ENCODE measurements around the gene CEACAM5. TPM values are rescaled to one million over a fixed set of nuclear protein-coding genes. Genes with fewer than 3 reads are reported as not detected.

The CEACAM5 gene
- total RNA-seq (2022) (1.1 and 3.4 TPM in 2 replicates), Bru-seq, nascent RNA (percentile 38 among the genes with signal in this experiment), BruChase-seq, experiment 1, labeled RNA remaining after a 6-hour chase (percentile 41 among the genes with signal in this experiment), BruChase-seq, experiment 2, labeled RNA remaining after a 2-hour chase (percentile 33 among the genes with signal in this experiment)
- long read RNA-seq, partial matches to known transcripts, result 0 of 4 reads
- long read RNA-seq, other reads (novel, unspliced or antisense), result 0 of 4 reads

DNA sequence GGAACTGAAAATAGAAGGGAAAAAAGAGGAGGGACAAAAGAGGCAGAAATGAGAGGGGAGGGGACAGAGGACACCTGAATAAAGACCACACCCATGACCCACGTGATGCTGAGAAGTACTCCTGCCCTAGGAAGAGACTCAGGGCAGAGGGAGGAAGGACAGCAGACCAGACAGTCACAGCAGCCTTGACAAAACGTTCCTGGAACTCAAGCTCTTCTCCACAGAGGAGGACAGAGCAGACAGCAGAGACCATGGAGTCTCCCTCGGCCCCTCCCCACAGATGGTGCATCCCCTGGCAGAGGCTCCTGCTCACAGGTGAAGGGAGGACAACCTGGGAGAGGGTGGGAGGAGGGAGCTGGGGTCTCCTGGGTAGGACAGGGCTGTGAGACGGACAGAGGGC lies at the start of gene CEACAM5:
Gene CEACAM5, plus strand, starts transcription at position 146 of the 400 bp plus-strand sequence. Its CDS starts 106 bp downstream, at position 252.
- H3K4me3 Mint-ChIP-seq (ENCODE audit: low read depth, unreplicated experiment), result no peak within 1 kb of the TSS
- CTCF ChIA-PET, result no interaction called here
- H3K36me3 Mint-ChIP-seq (ENCODE audit: insufficient read depth, unreplicated experiment), result peaks cover 9% of the 10 kb centered on the region
- no TSS peak for BruUV-seq (replicated peaks)
- no peak within 1 kb of the TSS for H3K27ac Mint-ChIP-seq (ENCODE audit: unreplicated experiment)
- peaks cover 13% of the 10 kb centered on the region for H3K4me1 Mint-ChIP-seq (ENCODE audit: low read depth, unreplicated experiment)
- H3K9me3 Mint-ChIP-seq (ENCODE audit: low read depth, unreplicated experiment), result no peaks in the 10 kb centered on the region
- no peak for DNase-seq
- intact Hi-C loops (cut with micrococcal nuclease; ENCODE audit: unreplicated experiment), result no loop called here
- H3K27me3 Mint-ChIP-seq (ENCODE audit: unreplicated experiment), result peaks cover 78% of the 10 kb centered on the region
- TF ChIP-seq, protein P1, sequence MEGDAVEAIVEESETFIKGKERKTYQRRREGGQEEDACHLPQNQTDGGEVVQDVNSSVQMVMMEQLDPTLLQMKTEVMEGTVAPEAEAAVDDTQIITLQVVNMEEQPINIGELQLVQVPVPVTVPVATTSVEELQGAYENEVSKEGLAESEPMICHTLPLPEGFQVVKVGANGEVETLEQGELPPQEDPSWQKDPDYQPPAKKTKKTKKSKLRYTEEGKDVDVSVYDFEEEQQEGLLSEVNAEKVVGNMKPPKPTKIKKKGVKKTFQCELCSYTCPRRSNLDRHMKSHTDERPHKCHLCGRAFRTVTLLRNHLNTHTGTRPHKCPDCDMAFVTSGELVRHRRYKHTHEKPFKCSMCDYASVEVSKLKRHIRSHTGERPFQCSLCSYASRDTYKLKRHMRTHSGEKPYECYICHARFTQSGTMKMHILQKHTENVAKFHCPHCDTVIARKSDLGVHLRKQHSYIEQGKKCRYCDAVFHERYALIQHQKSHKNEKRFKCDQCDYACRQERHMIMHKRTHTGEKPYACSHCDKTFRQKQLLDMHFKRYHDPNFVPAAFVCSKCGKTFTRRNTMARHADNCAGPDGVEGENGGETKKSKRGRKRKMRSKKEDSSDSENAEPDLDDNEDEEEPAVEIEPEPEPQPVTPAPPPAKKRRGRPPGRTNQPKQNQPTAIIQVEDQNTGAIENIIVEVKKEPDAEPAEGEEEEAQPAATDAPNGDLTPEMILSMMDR (IDR thresholded peaks at IDR 0.05; ENCODE audit: unreplicated experiment), result no peak

DNA sequence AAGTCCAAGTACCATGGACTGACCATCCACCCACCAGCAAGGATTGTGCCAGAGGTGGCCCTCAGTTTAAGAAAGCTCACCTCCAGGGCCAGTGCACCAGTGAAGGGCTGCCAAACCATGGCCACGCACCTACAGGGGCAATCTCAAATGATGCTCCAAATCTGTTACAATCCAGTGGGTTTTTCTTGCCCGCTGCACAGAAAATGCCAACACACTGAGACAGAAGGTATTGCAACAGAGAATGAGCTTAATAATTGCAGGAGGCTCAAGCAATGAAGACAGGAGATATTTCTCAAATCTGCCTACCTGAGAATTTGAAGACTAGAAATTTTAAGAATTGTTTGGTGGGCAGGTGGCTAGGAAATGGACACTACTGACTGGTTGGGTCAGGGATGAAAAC lies 42.4 kb upstream of the CEACAM5 start:
- CTCF ChIA-PET, result no interaction called here
- peaks cover 5% of the 10 kb centered on the region for H3K9me3 Mint-ChIP-seq (ENCODE audit: low read depth, unreplicated experiment)
- no peak for DNase-seq
- intact Hi-C loops (cut with micrococcal nuclease; ENCODE audit: unreplicated experiment), result no loop called here
- no peak overlapping the region for H3K4me3 Mint-ChIP-seq (ENCODE audit: low read depth, unreplicated experiment)
- H3K27me3 Mint-ChIP-seq (ENCODE audit: unreplicated experiment), result peaks cover 75% of the 10 kb centered on the region
- no peaks in the 10 kb centered on the region for H3K4me1 Mint-ChIP-seq (ENCODE audit: low read depth, unreplicated experiment)
- no TSS peak for BruUV-seq (replicated peaks)
- TF ChIP-seq, protein P1 (IDR thresholded peaks at IDR 0.05; ENCODE audit: unreplicated experiment), result no peak
- H3K36me3 Mint-ChIP-seq (ENCODE audit: insufficient read depth, unreplicated experiment), result no peaks in the 10 kb centered on the region
- no peak overlapping the region for H3K27ac Mint-ChIP-seq (ENCODE audit: unreplicated experiment)

DNA sequence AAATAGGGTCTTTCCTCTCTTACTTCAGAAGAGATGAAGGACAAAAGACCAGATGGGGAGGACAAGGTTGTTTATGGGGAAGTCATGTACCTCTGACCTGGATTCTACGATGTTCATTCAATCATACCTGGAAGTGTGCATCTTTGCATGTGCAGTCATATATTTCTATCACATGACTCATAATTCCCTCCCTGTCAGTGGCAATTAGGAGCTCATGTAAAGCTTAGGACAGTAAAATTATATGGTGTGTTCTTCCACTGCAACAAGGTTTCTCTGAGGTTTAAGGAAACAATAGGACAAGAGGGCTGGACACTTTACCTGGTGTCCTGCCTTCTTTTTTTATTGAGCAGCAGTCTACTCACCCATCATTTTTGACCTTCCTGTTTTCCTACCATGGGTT lies 40.1 kb upstream of the CEACAM5 start:
- TF ChIP-seq, protein P1 (IDR thresholded peaks at IDR 0.05; ENCODE audit: unreplicated experiment), result no peak
- peaks cover 79% of the 10 kb centered on the region for H3K27me3 Mint-ChIP-seq (ENCODE audit: unreplicated experiment)
- no peak for DNase-seq
- H3K27ac Mint-ChIP-seq (ENCODE audit: unreplicated experiment), result no peak overlapping the region
- peaks cover 5% of the 10 kb centered on the region for H3K9me3 Mint-ChIP-seq (ENCODE audit: low read depth, unreplicated experiment)
- H3K36me3 Mint-ChIP-seq (ENCODE audit: insufficient read depth, unreplicated experiment), result no peaks in the 10 kb centered on the region
- intact Hi-C loops (cut with micrococcal nuclease; ENCODE audit: unreplicated experiment), result no loop called here
- H3K4me3 Mint-ChIP-seq (ENCODE audit: low read depth, unreplicated experiment), result no peak overlapping the region
- CTCF ChIA-PET, result no interaction called here
- H3K4me1 Mint-ChIP-seq (ENCODE audit: low read depth, unreplicated experiment), result no peaks in the 10 kb centered on the region
- BruUV-seq (replicated peaks), result no TSS peak

DNA sequence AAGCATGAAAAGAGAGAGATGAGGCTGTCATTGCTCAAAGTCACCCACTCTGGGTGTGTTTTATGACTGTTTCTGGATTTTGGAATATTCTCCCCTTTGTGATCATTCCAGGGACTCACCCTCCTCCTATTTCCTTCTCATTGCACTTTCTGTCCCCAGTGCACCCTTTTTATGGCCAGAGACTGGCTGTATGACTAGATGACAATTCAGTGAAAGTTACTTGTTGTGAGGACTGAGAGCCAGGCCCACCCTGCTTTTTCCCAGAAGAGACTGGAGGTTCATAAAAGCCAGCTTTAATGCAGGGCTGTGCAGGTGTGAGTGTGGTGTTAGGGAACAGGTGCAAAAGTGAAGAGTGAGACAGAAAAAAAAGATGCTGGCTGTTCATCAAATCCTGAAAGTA lies 37.7 kb upstream of the CEACAM5 start:
- TF ChIP-seq, protein P1 (IDR thresholded peaks at IDR 0.05; ENCODE audit: unreplicated experiment), result no peak
- BruUV-seq (replicated peaks), result no TSS peak
- H3K36me3 Mint-ChIP-seq (ENCODE audit: insufficient read depth, unreplicated experiment), result no peaks in the 10 kb centered on the region
- CTCF ChIA-PET, result no interaction called here
- no peak overlapping the region for H3K27ac Mint-ChIP-seq (ENCODE audit: unreplicated experiment)
- peaks cover 3% of the 10 kb centered on the region for H3K9me3 Mint-ChIP-seq (ENCODE audit: low read depth, unreplicated experiment)
- DNase-seq, result no peak
- intact Hi-C loops (cut with micrococcal nuclease; ENCODE audit: unreplicated experiment), result no loop called here
- H3K4me3 Mint-ChIP-seq (ENCODE audit: low read depth, unreplicated experiment), result no peak overlapping the region
- no peaks in the 10 kb centered on the region for H3K4me1 Mint-ChIP-seq (ENCODE audit: low read depth, unreplicated experiment)
- peaks cover 83% of the 10 kb centered on the region for H3K27me3 Mint-ChIP-seq (ENCODE audit: unreplicated experiment)

All from Calu3 (cell line).